Mucosa of rectum (tissue), 2 donors: ENCODE measurements around the gene PSMB5.

Source experiments
- H3K27ac ChIP-seq, 2 donors: one replicate each; pipeline ENCODE4 v1.7.0; 2013; ENCODE audit warnings: inconsistent platforms in 2 of 2, low read depth in 2 of 2, low read length in 2 of 2
- H3K27me3 ChIP-seq, 2 donors: one replicate each; pipeline ENCODE4 v1.7.0; 2013; ENCODE audit warnings: low read length in 2 of 2; ENCODE audit not compliant: control insufficient read depth in 2 of 2, insufficient read depth in 2 of 2
- H3K36me3 ChIP-seq, 2 donors: one replicate each; pipeline ENCODE4 v1.7.0; 2013; ENCODE audit warnings: low read length in 2 of 2; ENCODE audit not compliant: control insufficient read depth in 2 of 2, insufficient read depth in 2 of 2
- H3K4me1 ChIP-seq, 2 donors: one replicate each; pipeline ENCODE4 v1.7.0; 2013; ENCODE audit warnings: low read length in 2 of 2, mild to moderate bottlenecking in 1 of 2; ENCODE audit not compliant: control insufficient read depth in 2 of 2, insufficient read depth in 2 of 2
- H3K4me3 ChIP-seq, 2 donors: one replicate each; pipeline ENCODE4 v1.7.0; 2013; ENCODE audit warnings: low read length in 2 of 2
- H3K9ac ChIP-seq, 2 donors: one replicate each; pipeline ENCODE4 v1.7.0; 2013; ENCODE audit warnings: low read length in 2 of 2, low read depth in 1 of 2, mild to moderate bottlenecking in 1 of 2
- H3K9me3 ChIP-seq, 2 donors: one replicate each; pipeline ENCODE4 v1.7.0; 2013; ENCODE audit warnings: low read length in 2 of 2; ENCODE audit not compliant: control insufficient read depth in 2 of 2
- donor health status: healthy.
- donor health status: Normal muscosa, but diverticular disease.

PSMB5 gene

GRCh38 chr14:23053426-23053825 lies 18.7 kb upstream of the PSMB5 start:
- Histone ChIP-seq H3K9ac (no peak overlapping the region), H3K9me3 (no peaks in the 10 kb centered on the region), H3K4me1 (peaks cover 14 to 17% of the 10 kb centered on the region in 2 donors), H3K4me3 (no peak overlapping the region), H3K36me3 (no peaks in the 10 kb centered on the region), H3K27ac (no peak overlapping the region), H3K27me3 (no peaks in the 10 kb centered on the region)

- Histone ChIP-seq H3K4me3 (no peak overlapping the region), H3K9me3 (no peaks in the 10 kb centered on the region), H3K27me3 (no peaks in the 10 kb centered on the region), H3K36me3 (no peaks in the 10 kb centered on the region), H3K4me1 (peaks cover 11 to 13% of the 10 kb centered on the region in 2 donors), H3K27ac (no peak overlapping the region), H3K9ac (no peak overlapping the region)
Observed at GRCh38 chr14:23052671-23053070, 18.0 kb upstream of the PSMB5 start.

- H3K9ac ChIP-seq: no peak overlapping the region
- no peaks in the 10 kb centered on the region for H3K9me3 ChIP-seq
- peaks cover 11 to 13% of the 10 kb centered on the region in 2 donors for H3K4me1 ChIP-seq
- no peaks in the 10 kb centered on the region for H3K27me3 ChIP-seq
- H3K27ac ChIP-seq: no peak overlapping the region
- H3K4me3 ChIP-seq: no peak overlapping the region
- H3K36me3 ChIP-seq: no peaks in the 10 kb centered on the region
Observed at GRCh38 chr14:23052182-23052623, 17.5 kb upstream of the PSMB5 start.

GRCh38 chr14:23051141-23052057 lies 16.7 kb upstream of the PSMB5 start:
- Histone ChIP-seq H3K36me3 (no peaks in the 10 kb centered on the region), H3K9ac (no peak overlapping the region), H3K9me3 (no peaks in the 10 kb centered on the region), H3K27ac (no peak overlapping the region), H3K27me3 (no peaks in the 10 kb centered on the region), H3K4me1 (peaks cover 3 to 5% of the 10 kb centered on the region in 2 donors), H3K4me3 (no peak overlapping the region)

- Histone ChIP-seq H3K9ac (no peak overlapping the region), H3K27ac (no peak overlapping the region), H3K9me3 (no peaks in the 10 kb centered on the region), H3K36me3 (no peaks in the 10 kb centered on the region), H3K4me3 (no peak overlapping the region), H3K4me1 (no peaks in the 10 kb centered on the region), H3K27me3 (no peaks in the 10 kb centered on the region)
Observed at GRCh38 chr14:23049011-23049410, 14.3 kb upstream of the PSMB5 start.

GRCh38 chr14:23047751-23048693 lies 13.3 kb upstream of the PSMB5 start:
- Histone ChIP-seq H3K9ac (no peak overlapping the region), H3K4me3 (no peak overlapping the region), H3K27ac (no peak overlapping the region), H3K4me1 (no peaks in the 10 kb centered on the region), H3K27me3 (no peaks in the 10 kb centered on the region), H3K36me3 (no peaks in the 10 kb centered on the region), H3K9me3 (no peaks in the 10 kb centered on the region)

- Histone ChIP-seq H3K4me1 (no peaks in the 10 kb centered on the region), H3K9ac (no peak overlapping the region), H3K27ac (no peak overlapping the region)
Observed at GRCh38 chr14:23047034-23047634, 12.4 kb upstream of the PSMB5 start.

GRCh38 chr14:23045419-23046357 lies 11.0 kb upstream of the PSMB5 start:
- H3K9me3 ChIP-seq: no peaks in the 10 kb centered on the region
- H3K27ac ChIP-seq: no peak overlapping the region
- no peaks in the 10 kb centered on the region for H3K36me3 ChIP-seq
- H3K4me1 ChIP-seq: no peaks in the 10 kb centered on the region
- no peak overlapping the region for H3K9ac ChIP-seq
- H3K4me3 ChIP-seq: no peak overlapping the region
- no peaks in the 10 kb centered on the region for H3K27me3 ChIP-seq

More at GRCh38 chr14:23047034-23047634, 12.4 kb upstream of the PSMB5 start:
- H3K9me3 ChIP-seq: no peaks in the 10 kb centered on the region
- no peak overlapping the region for H3K4me3 ChIP-seq
- H3K36me3 ChIP-seq: no peaks in the 10 kb centered on the region
- no peaks in the 10 kb centered on the region for H3K27me3 ChIP-seq

GRCh38 chr14:23044840-23045239 lies 10.1 kb upstream of the PSMB5 start:
- Histone ChIP-seq H3K27ac (no peak overlapping the region), H3K4me1 (no peaks in the 10 kb centered on the region), H3K4me3 (no peak overlapping the region), H3K36me3 (no peaks in the 10 kb centered on the region), H3K9me3 (no peaks in the 10 kb centered on the region), H3K9ac (no peak overlapping the region), H3K27me3 (no peaks in the 10 kb centered on the region)
